CD4-positive, alpha-beta T cell treated with Interferon gamma for 1 hour (primary cell): Measurements from ENCODE around the gene FANCI.
"Not testable (repeated sequence)": the region's sequence is repeated elsewhere in the genome, so short reads cannot be mapped to it uniquely, and the experiment has no call there.

Experiments
- DNase-seq: peaks from one replicate; pipeline ENCODE4 v3.0.0-alpha.2; 2020

FANCI gene

DNA sequence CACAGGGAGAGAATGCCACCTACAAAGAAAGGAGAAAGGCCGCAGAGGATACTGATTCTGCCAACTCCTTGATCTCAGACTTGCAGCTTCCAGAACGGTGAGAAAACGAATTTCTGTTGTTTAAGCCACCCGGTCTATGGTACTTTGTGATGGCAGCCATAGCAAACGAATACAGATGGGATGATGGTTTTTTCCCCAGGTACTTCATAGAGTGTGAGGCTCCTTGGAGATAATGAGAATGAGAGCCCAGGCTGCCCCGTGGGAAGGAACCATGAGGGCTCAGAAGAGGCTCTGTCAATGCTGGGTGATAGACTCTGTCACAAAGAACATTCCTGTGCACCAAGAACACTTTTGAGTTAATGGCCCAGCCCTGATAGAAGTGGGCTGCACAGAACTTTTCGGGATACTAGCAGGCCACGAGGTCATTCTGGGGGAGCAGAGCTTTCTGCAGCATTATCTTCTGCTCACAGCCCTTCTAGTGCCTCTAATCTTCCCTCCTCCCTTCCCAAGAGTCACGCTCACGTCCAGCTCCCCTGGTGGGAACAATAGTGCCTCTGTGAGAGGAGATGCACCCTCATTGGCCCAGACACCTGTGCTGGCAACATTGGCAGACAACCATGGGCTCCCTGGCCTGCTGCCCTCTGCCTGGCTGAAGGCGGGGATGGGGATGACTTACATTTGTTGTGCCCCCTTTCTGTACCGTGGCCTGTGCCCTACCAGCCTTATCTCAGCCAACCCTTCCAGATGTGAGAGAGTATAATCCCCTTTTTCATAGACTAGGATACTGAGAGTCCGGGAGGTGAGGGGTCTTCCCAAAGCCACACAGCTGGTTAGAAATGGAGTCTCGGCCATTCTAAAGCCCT, 17.2 kb upstream of the FANCI start:
- DNase-seq, result no peak

DNA sequence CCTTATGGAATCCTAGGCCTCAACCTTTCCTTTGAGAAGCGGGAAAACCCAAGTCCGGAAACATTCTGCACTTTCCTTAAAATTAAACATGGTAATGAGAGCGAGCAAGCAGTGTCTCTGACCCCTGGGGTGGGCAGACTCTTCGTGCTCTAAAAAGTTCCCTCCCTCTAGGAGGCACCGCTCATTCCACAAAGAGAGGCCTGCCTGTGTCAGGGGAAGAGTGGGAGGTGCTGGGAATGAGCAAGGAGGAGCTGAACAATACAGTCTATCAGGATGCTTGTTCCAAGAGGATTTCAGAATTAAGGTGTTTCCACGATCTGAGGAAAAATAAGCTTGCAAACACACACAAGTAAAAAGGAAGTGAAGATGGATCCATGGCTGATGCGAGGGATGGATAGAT, 16.4 kb upstream of the FANCI start:
- no peak for DNase-seq

DNA sequence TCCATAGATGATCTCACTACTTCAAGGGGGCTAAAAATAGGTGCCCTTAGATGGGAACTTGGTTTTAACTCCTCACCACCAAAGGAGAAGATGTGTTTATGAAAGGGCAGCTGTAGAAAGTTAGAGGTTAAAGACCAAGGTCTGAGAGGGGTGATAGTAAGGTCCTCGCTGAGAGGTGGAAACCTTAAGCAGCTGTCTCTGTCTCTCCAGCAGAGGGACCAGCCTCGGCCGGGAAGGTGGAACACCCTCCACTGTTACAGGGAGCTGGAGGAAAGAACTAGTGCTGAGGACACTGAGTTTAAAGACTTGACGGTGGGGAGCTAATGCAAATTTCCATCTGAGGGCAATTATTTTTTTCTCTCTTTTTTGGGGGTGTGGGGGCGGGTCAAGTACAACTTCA, 13.5 kb upstream of the FANCI start:
- no peak for DNase-seq

DNA sequence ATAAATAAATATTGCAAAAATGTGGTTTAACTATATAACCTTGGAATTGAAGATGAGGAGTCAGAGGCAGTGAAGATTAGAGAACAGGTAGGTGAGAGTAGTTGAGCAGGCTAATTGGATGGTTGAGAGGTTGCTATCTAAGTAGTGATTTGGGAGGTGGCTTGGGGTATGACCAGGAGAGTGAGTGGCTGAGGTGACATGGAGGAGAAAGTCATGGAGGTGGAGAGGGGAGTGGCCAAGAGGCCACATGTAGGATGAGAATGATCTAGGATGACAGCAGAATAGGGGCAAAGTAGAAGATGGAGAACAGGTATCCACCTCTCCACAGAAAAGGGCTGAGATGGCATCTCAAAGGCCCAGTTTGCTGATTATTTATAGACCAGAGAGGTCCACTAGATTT, 11.9 kb upstream of the FANCI start:
- DNase-seq, result no peak

DNA sequence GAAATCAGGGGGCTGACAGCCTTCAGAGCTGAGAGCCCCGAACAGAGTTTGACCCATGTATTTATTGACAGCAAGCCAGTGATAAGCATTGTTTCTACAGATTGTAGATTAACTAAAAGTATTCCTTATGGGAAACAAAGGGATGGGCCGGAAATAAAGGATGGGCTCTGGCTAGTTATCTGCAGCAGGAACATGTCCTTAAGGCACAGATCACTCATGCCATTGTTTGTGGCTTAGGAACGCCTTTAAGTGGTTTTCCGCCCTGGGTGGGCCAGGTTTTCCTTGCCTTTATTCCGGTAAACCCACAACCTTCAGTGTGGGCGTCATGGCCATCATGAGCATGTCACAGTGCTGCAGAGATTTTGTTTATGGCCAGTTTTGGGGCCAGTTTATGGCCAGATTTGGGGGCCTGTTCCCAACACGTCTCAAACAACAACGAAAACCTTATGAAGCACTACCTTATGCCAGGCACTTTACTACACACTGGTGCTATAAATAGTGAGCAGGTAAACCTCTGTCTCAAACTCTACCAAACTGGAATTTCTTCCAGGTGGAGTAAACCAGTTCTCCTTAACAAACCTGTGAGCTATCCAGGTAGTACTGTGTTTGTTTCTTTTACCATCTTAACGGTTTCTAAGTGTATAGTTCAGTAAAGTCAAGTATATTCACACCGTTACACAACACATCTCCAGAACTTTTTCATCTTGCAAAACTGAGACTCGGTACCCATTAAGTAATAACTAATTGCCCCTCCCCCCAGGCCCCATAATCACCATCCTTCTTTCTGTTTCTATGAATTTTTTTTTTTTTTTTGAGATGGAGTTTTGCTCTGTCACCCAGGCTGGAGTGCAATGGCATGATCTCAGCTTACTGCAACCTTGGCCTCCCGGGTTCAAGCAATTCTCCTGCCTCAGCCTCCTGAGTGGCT, 3.6 kb upstream of the FANCI start:
- not testable (repeated sequence) for DNase-seq

DNA sequence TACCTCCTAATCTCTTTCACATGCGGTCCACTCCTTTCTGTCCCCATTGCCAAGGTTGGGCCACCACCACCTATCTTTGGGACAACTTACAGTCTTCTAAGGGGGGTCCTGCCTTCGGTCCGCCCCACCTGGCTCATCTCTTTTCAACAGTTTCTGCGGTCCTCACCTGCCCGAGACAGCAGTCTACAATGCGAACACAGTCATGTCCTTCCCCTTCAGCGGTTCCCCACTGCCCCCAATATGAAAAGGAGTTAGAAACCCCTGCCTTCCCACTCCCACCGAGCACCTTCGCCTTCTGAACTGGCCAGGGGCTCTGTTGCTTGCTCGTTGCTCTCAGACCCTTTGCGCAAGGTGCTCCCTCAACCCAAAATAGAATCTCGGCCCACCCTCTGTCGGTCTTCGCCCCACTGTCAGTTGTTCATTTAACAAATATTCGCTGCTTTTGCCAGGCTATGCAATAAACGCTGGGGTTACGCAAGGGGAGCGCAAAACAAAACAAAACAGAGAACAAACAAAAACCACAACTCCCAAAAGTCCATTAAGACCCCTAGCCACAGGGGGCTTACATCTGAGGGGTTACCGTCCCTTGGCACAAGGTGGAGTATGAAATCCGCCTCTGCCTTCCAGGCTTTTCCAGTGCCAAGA, 611 bp upstream of the FANCI start:
- no peak for DNase-seq

DNA sequence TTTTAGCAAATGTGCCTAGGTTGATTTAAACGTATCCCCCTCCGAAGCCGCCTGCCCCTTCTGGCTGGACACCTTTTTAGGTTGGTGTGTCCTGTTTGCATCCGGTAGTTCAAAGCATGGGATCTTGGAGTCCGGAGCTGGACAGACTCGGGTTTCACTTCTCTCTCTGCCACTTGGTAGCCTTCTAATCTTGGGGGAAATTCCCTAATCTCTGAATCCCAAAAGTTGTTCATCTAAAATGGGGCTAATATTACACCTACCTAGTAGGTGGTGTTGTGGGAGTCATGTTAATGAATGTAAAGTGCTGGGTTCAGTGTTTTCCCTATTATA, 760 bp downstream of the FANCI start:
- DNase-seq, result no peak

DNA sequence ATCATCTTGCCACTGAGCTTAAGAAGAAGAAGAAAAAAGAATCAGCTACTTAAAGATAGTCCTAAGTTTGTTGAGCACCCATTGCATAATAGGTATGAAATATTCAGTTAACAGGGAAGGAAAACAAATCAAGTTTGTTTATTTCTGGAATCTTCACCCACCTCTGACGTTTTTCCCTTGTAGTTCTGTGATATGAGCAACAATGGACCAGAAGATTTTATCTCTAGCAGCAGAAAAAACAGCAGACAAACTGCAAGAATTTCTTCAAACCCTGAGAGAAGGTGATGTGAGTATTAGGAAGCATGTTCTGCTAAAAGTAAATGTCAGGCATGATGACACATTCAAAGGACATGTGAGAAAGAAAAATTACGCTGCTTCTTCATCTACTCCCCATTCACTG, 3.7 kb downstream of the FANCI start:
- DNase-seq, result no peak

DNA sequence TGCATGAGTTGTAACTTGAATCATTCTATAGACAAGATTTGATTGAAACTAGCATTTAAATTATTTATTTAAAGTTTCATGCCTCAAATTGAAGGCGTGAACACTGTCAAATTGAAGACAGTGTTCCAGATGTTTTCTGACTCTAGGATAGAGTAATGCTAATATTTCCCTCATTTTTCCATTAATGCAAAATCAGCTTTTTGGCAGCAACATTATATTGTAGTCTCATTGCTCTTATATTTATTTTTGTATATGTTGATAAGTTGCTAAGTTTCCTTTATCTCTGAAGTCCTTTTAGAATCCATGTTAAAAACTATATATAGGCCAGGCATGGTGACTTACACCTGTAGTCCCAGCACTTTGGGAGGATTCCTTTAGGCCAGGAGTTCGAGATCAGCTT, 4.8 kb downstream of the FANCI start:
- DNase-seq, result no peak

DNA sequence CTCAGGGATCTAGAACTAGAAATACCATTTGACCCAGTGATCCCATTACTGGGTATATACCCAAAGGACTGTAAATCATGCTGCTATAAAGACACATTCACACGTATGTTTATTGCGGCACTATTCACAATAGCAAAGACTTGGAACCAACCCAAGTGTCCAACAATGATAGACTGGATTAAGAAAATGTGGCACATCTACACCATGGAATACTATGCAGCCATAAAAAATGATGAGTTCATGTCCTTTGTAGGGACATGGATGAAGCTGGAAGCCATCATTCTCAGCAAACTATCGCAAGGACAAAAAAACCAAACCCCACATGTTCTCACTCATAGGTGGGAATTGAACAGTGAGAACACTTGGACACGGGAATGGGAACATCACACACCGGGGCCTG, 6.4 kb downstream of the FANCI start:
- DNase-seq, result not testable (repeated sequence)

DNA sequence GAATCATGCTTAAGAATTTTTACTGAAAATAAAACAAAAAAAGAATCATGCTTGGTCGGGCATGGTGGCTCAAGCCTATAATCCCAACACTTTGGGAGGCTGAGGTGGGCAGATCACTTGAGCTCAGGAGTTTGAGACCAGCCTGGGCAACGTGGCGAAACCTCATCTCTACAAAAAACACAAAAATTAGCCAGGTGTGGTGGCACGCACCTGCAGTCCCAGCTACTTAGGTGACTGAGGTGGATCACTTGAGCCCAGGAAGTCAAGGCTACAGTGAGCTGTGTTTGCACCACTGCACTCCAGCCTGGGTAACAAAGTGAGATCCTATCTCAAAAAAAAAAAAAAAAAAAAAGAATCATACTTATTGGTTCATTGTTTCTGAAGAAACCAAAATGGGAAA, 33.5 kb downstream of the FANCI start:
- not testable (repeated sequence) for DNase-seq

DNA sequence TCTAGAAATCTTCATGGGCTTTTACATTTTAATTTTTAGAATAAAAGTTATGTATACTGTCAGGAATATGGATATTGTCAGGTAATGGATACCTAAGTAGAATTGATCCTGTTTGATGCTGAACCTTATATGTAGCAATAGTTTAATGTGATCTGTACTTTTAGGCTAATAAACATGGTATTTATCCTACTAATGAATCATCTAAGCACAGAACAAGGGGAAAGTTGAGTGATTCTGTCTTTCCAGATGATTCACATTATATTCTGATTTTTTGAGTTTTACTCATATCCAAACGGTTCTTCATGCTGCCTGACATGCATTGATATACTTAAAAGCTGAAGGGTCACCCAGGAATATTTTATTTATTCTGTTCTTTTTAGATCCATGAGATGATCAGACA, 34.5 kb downstream of the FANCI start:
- DNase-seq, result no peak

DNA sequence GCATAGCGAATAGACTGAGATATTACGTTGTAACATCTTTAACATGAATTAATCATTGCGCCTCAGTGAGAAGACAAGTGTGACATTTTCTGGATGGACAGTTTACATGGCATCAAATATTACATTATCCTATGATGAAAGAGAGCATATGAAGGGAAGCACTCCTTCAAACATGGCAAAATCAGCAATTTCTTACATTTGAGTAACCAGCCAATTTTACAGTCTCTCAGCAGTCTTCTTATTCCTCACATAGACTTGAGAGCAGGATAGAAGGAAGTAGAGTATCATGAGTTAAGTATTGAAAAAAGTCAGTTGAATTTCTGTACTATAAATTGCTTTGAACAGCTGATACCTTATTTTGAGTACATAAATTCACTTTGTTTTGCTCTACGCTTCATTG, 38.9 kb downstream of the FANCI start:
- DNase-seq, result no peak

DNA sequence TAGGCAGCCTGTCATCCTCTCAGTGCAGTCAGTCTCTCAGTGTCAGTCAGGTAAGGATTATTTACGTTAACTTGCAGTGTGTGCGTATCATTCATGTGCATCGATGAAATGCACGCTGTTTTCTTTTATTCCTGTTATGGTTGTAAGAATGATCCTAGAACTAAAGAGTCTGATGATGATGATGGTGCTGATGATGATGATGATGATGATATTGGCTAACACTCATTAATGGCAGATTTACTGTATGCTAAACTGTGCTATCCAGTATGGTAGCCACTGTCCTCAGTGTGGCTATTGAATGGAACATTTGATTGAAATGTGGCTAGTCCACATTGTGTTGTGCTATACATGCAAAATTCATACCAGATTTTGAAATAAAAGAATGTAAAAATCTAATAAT, 39.4 kb downstream of the FANCI start:
- DNase-seq, result no peak

DNA sequence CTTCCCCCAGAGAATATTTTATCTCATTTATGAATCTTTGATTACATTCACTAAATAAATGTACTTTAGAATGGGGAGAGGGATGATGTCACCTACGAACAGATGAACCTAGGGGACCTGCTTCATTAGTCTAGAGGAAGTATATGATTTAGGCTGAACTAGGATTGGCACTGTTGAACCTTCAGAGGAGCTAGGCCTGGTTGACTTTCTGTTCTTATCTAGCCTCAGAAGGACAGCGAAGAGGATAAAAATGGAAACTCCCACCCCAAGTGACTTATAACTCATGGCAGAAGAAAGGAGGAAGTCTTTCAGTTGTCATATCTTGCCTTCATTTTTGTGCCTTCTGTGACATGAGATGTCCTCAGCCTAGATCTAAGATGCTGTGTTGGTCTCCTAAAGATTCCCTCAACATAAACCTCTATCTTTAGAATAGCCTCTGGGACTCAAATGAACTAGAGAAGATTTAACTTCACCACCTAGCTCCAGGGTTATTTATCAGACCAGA, 48.2 kb downstream of the FANCI start:
- DNase-seq, result no peak

DNA sequence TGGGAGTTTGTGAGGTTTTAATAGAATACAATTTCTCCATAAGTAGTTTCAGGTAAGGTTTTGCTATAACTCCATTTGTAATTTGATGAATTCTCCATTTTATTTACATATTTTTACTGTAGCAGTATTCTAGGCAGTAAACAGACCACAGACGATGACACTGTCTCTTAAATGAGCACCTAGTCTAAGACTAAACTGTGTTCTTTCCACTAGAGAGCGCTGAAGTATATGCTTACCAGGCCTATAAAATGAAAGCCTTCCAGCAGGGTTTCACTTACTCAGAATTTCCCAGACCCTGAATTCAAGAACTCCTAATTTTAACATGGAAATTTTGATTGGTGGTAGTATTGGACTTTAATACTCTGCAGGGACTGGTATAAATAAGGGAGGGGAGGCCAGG, 49.2 kb downstream of the FANCI start:
- DNase-seq, result no peak

DNA sequence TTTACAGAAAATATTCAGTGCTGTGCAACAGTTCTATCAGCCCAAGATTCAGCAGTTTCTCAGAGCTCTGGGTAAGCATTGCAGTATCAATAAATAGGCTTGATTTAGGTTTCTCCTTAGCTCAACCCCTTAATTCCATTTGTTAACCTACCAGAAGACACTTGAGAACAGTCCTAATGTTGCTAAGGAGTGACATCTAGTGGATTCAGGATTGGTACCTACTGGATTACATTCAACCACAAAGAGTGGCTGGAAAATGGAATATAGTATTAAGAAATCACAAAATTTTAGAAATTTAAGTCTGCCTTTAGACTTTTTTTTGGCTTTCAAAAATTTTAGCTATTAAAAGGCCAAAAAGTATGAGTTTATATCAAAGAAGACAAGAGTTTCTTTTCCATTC, 56.1 kb downstream of the FANCI start:
- no peak for DNase-seq

DNA sequence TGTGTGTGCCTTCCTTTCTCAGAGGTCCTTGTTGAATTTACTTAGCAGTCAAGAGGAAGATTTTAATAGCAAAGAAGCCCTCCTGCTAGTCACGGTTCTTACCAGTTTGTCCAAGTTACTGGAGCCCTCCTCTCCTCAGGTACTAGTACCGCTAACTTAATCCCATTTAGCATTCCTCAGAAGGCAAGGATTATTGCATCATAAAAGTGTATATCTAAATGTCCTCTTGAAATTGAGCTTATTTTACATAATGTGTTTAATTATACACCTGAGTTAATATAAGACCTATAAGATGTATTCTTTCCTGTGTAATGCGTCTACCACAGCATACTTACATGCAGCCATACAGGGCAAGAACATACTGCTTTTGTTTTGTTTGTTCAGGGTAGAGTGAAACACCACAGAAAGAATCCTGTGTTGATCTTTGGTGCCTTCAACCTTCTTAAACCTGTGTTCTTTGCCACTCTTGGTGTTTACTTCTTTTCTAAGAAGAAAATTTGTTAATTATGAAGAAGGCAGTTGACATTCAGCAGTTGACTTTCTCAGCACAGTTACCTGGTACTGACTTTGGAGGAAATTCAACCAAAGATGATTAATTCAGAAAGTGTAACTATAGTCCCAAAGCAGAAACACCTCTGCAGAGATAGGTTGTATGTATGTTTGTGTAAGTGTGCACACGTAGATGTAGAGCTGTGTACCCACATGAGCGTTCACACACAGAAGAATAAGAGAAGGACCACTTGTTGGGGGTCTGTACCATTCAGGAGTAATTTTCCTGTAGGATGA, 57.7 kb downstream of the FANCI start:
- no peak for DNase-seq

DNA sequence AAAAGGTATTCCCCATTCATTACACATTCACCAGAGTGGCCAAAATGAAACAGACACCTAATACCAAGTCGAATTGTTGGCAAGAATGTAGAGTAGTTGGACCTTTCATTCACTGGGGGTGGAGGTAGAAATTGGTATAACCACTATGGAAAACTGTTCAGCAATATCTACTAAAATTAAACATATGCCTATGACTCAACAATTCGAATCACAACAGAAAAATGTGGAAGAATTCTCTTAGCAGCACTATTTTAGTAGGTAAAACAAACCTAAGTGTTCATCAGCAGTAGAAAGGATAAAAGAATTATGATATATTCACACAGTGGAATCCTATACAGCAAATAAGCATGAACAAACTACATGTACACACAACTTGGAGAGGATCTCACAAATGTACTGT, 60.2 kb downstream of the FANCI start:
- no peak for DNase-seq

DNA sequence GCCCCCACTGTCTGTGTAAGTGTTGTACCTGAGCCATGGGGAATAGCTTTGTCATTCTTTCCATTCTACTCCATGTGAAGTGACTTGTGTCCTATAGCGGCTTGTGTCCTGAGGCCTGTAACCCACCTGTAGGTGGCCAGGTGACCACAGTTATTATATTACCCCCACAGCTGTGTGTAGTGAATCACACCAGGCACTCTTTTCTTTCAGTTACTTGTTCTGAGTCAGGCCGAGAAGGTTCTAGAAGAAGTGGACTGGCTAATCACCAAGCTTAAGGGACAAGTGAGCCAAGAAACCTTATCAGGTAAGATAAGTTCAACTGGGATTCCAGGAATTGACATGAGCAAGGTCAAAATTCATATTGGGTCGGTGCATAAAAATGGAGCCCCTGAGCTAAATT, 61.6 kb downstream of the FANCI start:
- DNase-seq, result no peak

DNA sequence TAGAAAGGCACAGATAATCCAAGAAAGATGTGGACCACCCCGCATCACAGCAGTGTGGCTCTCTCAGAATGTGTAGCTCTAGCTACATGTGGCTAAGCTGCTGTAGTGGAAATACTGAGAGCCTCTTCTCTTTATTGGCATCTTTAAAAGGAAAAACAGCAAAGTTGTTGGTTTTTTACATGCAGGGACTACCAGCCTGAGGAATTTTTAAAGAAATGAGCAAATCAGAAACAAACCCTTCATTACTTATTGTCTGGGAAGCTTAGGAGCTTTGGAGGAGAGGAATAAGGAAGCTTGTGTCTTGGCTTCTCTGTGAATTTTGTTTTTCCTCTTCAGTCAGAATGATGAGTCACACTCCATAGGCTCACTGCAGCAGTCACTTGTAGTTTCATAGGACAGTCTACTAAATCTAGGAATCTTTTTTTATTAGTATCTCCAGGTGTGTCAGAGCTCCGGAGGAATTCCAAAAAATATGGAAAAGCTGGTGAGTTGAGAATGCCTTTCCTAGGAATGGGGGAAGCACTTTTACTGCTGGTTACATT, 63.3 kb downstream of the FANCI start:
- DNase-seq, result no peak

DNA sequence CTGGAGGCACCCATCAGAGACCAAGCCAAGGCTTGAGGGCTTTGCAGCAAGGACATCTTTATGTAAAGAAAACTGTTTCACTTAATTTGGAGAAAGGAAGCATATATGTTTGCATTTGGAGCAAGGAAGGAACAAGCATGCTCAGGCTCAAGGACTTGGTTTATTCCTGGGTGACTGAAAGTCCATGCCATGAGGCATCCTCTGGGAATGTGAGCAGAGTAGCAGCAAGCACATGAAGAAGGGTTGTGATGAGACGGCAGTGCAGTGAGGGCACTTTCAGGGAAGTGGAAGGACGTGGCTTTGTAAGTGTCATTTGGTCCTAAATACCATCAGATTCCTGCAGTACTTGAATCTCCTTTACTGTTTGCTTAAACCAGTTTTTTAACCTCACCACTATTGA, 64.0 kb downstream of the FANCI start:
- no peak for DNase-seq
